ENCODE data around the gene LAMA3.

- TF ChIP-seq CTCF (IDR thresholded peaks at IDR 0.05), result no peak
- TF ChIP-seq GATA2 (CRISPR knock-in tag; IDR thresholded peaks at IDR 0.05), result no peak
- TF ChIP-seq CHD2 (IDR thresholded peaks at IDR 0.05; ENCODE audit: low read length, partially characterized antibody), result no peak
- no peak for TF ChIP-seq NFIC (IDR thresholded peaks at IDR 0.05; ENCODE audit: borderline replicate concordance)
- no peak for TF ChIP-seq EZH2phosphoT487 (IDR thresholded peaks at IDR 0.05; ENCODE audit: borderline replicate concordance, low read depth)
- no peak for TF ChIP-seq MAX (IDR thresholded peaks at IDR 0.05; ENCODE audit: low read depth)
- TF ChIP-seq POLR2AphosphoS5 (IDR thresholded peaks at IDR 0.05; ENCODE audit: low read depth, low read length), result no peak
- no peak for TF ChIP-seq RAD21 (IDR thresholded peaks at IDR 0.05; ENCODE audit: low read length)
- no peak for TF ChIP-seq GABPA (IDR thresholded peaks at IDR 0.05; ENCODE audit: low read depth)
- TF ChIP-seq SMC3 (IDR thresholded peaks at IDR 0.05; ENCODE audit: low read depth, low read length), result no peak
Measured at GRCh38 chr18:23897733-23898132, 208.5 kb downstream of the LAMA3 start.

Data from SK-N-SH (cell line).